GM18867 (cell line): Measurements from ENCODE around the gene C9orf43.
"Not testable (repeated sequence)": the region's sequence is repeated elsewhere in the genome, so short reads cannot be mapped to it uniquely, and the experiment has no call there.

ENCODE experiments used
- ATAC-seq: cut with Tn5 transposase; IDR thresholded peaks from one replicate; pipeline ENCODE4 v1.9.1; 2021; ENCODE audit warnings: mild to moderate bottlenecking, moderate library complexity; ENCODE audit not compliant: unreplicated experiment

Gene C9orf43

DNA sequence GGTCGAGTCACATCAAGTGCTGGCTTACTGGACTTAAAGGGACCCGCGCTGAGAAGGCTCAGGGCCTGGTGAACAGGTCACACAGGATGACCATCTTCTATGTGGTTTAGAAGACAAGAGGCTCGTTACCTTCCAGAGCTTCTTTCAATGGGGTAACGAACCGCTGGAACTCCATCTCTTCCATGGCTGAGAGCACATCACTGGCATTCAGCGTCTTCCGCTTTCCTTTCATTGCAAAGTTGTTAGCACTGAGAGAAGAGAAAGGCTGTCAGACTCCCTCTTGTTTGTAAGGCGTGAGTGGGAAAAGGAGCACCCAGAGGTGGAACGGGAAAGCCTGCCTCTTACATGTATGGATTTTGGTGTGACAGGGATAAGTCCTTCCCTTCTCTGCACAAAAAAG is 1.1 kb upstream of the C9orf43 start:
- ATAC-seq = no peak

DNA sequence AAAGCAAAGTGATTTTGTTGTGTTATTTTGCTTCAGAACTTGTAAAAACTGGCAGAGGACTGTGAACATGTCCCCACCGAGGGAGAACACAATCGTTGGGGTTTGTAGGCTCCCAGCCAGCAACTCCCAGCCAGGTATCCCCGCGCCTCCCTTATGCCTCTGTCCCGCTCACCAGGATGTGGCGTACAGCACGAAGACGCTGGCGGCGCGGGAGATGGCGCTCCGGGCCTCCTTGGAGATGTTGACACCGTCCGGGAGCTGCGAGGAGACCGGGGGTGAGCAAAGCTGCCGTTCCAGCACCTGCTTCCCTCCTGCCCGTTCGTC is 702 bp upstream of the C9orf43 start:
- no peak for ATAC-seq

DNA sequence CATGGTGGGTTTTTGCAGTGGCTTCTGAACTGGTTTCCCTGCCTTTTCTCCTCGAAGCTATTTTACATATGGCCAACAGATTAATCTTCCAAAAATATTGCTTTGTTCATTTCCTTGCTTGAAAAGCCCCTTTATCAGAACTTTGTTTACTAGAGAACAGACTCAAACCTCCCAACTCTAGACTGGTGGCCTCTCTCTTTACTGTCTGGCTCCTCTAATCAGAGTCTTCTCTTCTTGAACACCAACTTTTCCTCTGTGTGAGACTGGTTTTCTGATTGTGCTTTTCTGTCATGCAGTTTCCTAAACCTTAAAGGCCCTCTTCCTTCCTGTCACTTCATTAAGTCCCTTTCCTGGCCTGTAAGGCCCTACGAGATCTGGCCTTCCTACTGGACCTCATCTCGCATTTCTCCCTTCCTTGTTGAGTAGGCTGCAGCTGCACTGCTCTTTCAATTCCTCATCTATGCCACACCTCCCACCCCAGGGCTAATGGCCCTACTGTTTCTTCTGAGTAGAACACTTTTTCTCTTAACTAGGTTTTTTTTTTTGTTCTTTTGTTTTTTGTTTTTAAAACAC is 5.7 kb downstream of the C9orf43 start:
- ATAC-seq = peak; percentile 98

DNA sequence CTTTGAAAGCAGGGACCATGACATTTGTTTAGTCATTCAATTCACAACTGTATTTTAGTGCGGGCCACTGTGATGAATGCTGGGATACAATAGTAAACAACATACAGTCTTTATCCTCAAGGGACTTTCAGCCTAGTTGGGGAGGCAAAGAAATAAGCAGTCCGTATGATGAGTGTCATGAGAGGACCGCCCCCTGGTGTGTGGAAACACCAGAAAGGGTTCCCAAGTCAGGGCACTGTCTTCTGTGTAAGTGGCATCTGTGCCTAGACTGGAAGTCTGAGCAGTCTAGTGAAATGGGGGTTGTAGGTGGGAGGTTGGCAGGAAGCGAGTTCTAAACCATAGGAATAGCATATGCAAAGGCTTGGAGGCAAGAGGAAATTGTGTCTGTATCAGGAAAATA is 6.8 kb downstream of the C9orf43 start:
- ATAC-seq = no peak

- ATAC-seq = no peak
Observed at GRCh38 chr9:113421726-113422125, 11.2 kb downstream of the C9orf43 start.

GRCh38 chr9:113425072-113425471 is 14.5 kb downstream of the C9orf43 start:
- ATAC-seq = no peak

DNA sequence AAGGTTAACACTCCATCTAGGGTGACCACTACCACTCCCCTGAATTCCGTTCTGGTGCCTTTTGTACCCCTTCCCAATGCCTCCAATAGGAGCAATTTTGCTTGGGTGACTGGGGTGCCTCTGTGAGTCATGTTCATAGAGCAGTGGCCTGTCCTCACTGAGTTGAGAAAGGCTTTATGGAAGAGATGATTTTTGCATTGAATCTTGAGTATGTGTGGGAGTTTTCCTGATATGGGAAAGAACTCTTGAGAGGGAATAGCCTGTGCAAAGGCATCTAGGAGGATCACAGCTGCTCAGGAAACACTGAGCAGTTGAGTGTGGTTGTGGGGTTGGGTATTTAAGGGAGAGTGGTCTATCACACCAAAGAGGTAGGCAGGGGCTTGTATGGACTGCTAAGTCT is 16.2 kb downstream of the C9orf43 start:
- ATAC-seq = no peak

- no peak for ATAC-seq
Observed at GRCh38 chr9:113427629-113428028, 17.1 kb downstream of the C9orf43 start.

DNA sequence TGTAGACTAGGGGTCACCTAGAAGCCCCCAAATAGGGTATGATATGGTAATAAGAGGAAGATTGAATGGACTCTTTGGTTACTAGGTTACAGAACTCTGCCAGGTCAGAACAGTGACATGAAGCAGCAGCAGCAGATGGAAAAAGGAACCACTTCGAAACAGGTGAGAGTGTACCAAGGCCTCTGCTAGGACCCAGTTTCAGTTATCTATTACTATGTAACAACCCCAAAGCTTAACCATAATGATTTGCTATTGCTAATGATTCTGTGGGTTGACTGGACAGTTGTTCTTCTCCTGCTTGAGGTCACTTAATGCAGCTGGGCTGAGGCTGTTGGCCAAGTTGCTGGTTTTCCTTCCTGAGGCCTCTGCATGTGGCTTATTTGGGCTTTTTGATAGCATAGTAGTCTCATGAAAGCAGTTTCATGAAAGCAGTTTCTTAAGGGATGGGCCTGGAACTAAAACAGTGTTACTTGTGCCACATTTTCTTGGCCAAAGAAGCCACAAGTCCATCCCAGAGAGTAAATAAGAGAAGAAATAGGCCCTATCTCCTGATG is 17.6 kb downstream of the C9orf43 start:
- peak; percentile 42 for ATAC-seq

DNA sequence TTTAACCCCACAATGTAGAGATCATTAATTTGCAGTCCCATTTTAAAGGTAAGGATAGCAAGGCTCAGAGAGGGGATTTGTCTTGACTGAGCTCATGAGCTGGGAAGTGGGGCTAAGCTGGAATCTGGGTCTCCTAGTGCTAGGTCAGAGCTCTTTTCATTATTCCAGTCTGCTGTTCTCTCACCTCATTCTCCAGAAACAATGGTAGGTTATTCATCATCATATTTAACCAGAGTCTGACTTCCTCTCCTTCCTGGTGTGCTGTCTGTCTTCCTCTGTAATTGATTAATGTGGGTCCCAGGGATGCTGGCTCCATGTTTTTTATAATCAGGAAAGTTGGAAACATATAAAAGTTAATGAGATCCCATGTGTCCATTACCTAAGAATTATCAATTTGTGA is 20.6 kb downstream of the C9orf43 start:
- no peak for ATAC-seq

DNA sequence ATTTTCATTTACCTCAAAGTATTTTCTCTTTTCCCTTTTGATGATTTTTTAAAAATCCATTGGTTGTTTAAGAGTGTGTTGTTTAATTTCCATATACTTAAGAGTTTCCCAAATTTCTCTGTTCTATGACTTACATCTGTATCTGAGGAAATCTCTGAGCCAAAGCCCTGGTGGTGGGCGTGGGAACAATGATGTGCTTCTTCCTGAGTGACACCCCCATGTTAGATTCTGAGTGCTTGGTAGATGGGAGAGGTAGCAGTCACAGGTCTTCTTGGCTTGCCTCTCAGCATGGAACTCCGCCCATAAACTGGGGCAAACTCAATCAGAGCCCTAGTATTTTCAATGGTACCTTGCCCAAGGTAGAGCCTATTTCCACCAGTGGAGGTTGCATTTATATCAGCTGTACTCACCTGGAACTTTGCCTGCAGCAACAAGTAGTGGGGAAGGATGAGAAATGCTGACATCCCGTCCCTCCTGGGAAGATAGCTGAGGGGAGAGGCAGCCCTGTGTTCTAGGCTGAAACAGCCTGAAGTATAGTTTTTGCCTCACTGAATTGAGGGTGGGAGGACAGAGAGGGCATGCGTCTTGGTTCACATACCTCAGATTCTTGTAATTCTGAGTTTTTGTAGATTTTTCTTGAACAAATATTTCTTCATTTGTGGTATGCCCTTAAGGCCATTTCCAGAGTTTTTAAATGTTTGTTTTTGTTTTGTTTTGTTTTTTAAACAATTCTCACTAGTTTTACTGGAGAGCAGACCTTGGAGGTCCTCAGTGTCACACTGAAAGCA is 26.4 kb downstream of the C9orf43 start:
- ATAC-seq = no peak

DNA sequence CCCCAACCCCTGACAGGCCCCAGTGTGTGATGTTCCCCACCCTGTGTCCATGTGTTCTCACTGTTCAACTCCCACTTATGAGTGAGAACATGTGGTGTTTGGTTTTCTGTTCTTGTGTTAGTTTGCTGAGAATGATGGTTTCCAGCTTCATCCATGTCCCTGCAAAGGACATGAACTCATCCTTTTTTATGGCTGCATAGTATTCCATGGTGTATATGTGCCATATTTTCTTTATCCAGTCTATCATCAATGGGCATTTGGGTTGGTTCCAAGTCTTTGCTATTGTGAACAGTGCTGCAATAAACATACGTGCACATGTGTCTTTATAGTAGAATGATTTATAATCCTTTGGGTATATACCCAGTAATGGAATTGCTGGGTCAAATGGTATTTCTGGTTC is 27.2 kb downstream of the C9orf43 start:
- not testable (repeated sequence) for ATAC-seq

DNA sequence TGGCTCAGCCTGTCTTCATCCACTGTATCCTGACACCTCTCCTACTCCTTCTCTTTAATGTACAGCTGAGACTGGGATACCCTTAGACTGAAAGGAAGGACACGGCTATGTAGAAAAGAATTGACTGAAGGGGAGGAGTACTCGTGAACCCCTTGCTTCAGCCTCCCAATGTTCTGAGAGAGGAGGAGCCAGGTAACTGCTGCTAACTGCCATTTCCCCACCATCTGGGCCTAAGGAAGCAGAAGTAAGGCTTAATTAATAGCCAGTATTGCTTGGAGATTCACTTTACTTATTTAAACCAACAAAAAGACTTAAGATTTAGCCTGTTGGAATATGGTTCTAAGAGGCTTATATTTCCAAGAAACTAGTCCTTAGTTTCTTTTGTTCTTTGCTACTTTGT is 34.2 kb downstream of the C9orf43 start:
- no peak for ATAC-seq

GRCh38 chr9:113446323-113446740 is 35.8 kb downstream of the C9orf43 start:
- ATAC-seq = no peak

GRCh38 chr9:113449376-113449775 is 38.8 kb downstream of the C9orf43 start:
- ATAC-seq = no peak

DNA sequence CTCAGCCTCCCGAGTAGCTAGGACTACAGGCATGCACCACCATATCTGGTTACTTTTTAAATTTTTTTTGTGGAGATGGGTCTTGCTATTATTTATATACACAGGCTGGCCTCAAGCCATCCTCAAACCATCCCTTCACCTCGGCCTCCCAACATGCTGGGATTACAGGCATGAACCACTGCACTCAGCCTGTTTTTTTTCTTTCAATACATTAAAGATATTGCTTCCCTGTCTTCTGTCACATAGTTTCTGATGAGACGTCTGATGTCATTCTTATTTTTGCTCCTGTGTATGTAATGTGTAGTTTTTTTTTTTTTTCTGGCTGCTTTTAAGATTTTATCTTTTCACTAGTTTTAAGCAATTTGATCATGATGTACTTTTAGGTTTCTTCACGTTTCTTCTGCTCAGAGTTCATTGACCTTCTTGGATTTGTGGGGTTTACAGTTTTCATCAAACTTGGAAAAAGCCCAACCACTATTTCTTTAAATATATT is 41.6 kb downstream of the C9orf43 start:
- ATAC-seq = no peak

DNA sequence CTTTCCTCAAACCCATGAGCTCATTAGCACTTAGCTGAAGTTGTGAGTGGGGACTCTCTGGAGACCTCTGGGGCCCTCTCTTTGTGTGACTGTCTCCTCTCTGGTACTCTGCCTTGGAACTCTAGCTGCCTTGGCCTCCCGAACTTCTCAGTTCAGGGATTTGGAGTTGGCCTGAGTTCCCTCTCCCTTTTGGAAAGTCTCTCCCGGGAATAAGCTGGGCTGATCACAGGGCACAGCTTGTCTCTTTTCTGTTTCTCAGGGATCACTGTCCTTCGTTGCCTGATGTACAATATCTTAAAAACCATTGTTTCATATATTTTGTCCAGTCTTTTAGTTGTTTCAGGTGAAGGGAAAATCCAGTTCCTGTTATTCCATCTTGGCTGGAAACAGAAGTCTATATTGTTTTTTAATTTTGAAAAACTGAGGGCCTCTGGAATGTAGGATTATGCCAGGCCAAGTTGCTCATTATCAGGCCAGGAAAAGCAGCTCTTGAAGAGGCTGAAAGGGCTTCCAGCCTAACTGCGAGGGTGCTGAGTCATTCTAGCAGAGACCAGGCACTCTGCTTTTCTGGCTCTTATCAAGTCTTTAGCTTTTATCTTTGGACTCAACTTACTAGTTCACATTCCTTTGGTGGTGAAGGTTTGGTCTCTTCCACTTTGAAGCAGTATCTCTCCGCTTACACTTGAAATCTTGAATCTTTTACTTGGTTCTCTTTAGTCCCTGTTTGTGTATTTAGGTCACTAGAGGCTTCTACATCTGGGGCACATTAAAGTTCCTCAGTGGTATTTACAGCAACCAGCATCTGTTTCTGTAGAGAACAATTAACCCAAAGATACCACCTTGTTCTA is 44.6 kb downstream of the C9orf43 start:
- ATAC-seq = no peak

GRCh38 chr9:113456235-113456634 is 45.7 kb downstream of the C9orf43 start:
- ATAC-seq = no peak

DNA sequence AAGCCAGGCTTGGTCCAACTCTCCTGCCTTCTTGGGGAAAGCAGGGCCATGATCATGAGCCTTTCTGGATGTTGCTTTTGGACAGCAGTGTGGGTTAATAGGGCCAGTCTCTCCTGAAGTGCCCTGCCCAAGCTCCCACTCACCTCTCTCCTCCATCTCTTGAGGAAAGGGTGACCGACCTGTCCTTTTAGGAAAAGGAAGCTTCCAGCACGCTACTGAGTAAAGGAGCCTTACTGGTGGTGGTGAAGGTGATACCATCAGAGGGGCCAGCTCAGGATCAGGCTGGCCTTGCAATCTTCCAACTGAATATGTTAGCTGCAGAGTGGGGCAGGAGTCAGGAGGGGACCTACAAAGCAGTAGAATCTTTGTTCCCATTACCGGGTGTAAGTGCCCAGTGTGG is 50.7 kb downstream of the C9orf43 start:
- no peak for ATAC-seq

DNA sequence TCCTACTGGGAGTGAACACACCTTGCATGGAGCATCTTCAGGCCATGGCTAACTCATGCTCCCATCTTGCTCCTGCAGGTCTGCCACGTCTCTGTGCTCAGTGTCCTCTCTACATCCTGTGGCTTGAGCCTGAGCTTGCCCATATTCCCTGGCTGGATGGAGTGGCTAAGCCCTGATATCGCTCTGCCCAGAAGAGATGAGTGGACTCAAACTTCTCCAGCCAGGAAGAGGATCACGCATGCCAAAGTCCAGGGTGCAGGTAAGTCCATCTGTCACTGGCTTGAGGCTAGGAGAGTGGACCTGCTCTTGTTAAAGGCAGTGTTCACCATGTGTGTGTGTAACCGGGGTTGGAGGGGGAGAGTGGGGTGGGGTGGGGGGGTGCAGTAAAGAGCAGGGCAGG is 51.4 kb downstream of the C9orf43 start:
- ATAC-seq = no peak

GRCh38 chr9:113462781-113463286 is 52.3 kb downstream of the C9orf43 start:
- ATAC-seq = no peak
